ENCODE results near the gene AFMID.

Gene AFMID

DNA sequence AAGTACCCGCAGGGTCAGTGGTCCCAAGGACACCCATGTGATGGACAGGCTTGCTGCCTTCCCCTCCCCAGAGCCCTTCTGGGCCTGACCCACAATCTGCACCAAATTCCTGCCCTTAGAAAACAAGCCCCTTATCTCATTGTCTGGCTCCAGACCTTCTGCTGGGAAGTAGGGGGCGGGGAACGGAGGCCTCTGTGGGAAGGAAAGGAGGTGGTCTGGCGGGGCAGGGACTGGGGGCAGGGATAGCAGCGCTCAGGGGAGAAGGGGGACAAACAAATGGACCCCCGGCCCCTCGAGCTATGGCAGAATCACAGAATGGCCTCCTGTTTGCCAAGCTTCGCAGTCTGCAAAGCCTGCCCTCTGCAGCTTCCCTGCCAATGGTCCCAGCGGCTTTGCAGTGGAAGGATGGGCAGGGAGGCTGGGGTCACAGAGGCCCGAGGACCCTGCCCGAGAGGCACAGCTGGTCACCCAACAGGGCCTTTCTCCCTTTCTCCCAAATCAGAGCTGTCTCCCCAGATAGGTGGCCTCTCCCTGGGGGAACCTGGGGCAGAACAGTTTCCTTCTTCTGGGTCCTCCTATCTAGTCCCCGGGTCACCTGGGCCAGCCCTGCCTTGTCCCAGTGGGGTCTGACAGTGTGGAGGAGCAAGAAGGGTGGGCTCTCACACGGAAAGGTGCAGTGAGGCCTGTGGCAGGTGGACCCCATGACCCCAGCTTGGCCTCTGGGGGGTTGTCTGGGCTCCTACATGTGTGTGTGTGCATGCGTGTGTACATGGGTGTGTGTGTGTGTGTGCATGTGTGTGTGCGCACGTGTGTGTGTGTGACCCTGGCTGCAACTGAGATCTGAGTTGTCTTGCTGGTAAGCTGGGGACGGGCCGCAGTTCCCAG lies 69.8 kb downstream of the AFMID start:
- no peak for DNase-seq

All from activated CD8-positive, alpha-beta memory T cell treated with anti-CD3 and anti-CD28 coated beads for 24 hours (primary cell).